ENCODE data around the gene SPRR2G. TPM values are rescaled to one million over a fixed set of nuclear protein-coding genes. Genes with fewer than 3 reads are reported as not detected.
"Not testable (repeated sequence)": the region's sequence is repeated elsewhere in the genome, so short reads cannot be mapped to it uniquely, and the experiment has no call there.

SPRR2G gene
- polyA plus RNA-seq, 1 donor (not counting 4 experiments of a cell fraction or from before 2014, with no cell fraction given): 6.2 TPM

- Histone ChIP-seq H3K4me2 (ENCODE audit: control insufficient read depth, extremely low read depth, insufficient read depth, low read depth, low read length) (no peak overlapping the region), H3K4me3 (ENCODE audit: control insufficient read depth in 2 of 3, extremely low read depth in 1 of 3, insufficient read depth in 2 of 3, low read depth in 1 of 3, low read length in 3 of 3) (no peak overlapping the region), H3K4me1 (ENCODE audit: control insufficient read depth, extremely low read depth, insufficient read depth, low read length) (peaks cover 35% of the 10 kb centered on the region), H2AFZ (ENCODE audit: control insufficient read depth, low read length) (peak overlapping the region; percentile 48), H4K20me1 (ENCODE audit: control insufficient read depth, extremely low read depth, insufficient read depth, low read length) (no peaks in the 10 kb centered on the region), H3K36me3 (ENCODE audit: control insufficient read depth in 2 of 2, extremely low read depth in 1 of 2, insufficient read depth in 2 of 2, low read length in 2 of 2) (no peaks in the 10 kb centered on the region), H3K9me1 (ENCODE audit: control insufficient read depth, extremely low read depth, insufficient read depth, low read length) (no peaks in the 10 kb centered on the region), H3K79me2 (ENCODE audit: control insufficient read depth, insufficient read depth, low read length) (no peaks in the 10 kb centered on the region), H3K27ac (ENCODE audit: control insufficient read depth, insufficient read depth, low read length) (peak overlapping the region; percentile 27), H3K9ac (ENCODE audit: control insufficient read depth, extremely low read depth, insufficient read depth, low read length) (no peak overlapping the region), H3K27me3 (ENCODE audit: control insufficient read depth, extremely low read depth, insufficient read depth, low read length) (no peaks in the 10 kb centered on the region), H3K9me3 (ENCODE audit: control insufficient read depth, low read depth, low read length) (no peaks in the 10 kb centered on the region)
- dilution Hi-C loops (cut with MboI; ENCODE audit: extremely low pct_ligation_motif_present, low sequenced_read_pairs): no loop called here
- TF ChIP-seq CTCF (optimal IDR thresholded peaks at IDR 0.05 in 1 of 3, IDR thresholded peaks at IDR 0.05 in 1 of 3, conservative IDR thresholded peaks at IDR 0.05 in 1 of 3; ENCODE audit: extremely low read depth in 1 of 3, insufficient read depth in 2 of 3, low read length in 3 of 3) (no peak), EZH2 (IDR thresholded peaks at IDR 0.05; ENCODE audit: low read length) (no peak)
- peak; percentile 87 for FAIRE-seq
- no peak for DNase-seq (ENCODE audit: low read depth, low spot score)
Measured at GRCh38 chr1:153127296-153127695, 23.4 kb downstream of the SPRR2G start.

GRCh38 chr1:153125536-153125935, 25.2 kb downstream of the SPRR2G start:
- FAIRE-seq: no peak
- H3K4me2 ChIP-seq (ENCODE audit: control insufficient read depth, extremely low read depth, insufficient read depth, low read depth, low read length): no peak overlapping the region
- TF ChIP-seq EZH2 (IDR thresholded peaks at IDR 0.05; ENCODE audit: low read length) (no peak), CTCF (optimal IDR thresholded peaks at IDR 0.05 in 1 of 3, IDR thresholded peaks at IDR 0.05 in 1 of 3, conservative IDR thresholded peaks at IDR 0.05 in 1 of 3; ENCODE audit: extremely low read depth in 1 of 3, insufficient read depth in 2 of 3, low read length in 3 of 3) (no peak)
- no peak for DNase-seq (ENCODE audit: low read depth, low spot score)
- H3K36me3 ChIP-seq (ENCODE audit: control insufficient read depth in 2 of 2, extremely low read depth in 1 of 2, insufficient read depth in 2 of 2, low read length in 2 of 2): no peaks in the 10 kb centered on the region
- no peak overlapping the region for H3K4me3 ChIP-seq (ENCODE audit: control insufficient read depth in 2 of 3, extremely low read depth in 1 of 3, insufficient read depth in 2 of 3, low read depth in 1 of 3, low read length in 3 of 3)
- H3K9me3 ChIP-seq (ENCODE audit: control insufficient read depth, low read depth, low read length): no peaks in the 10 kb centered on the region
- no peaks in the 10 kb centered on the region for H3K79me2 ChIP-seq (ENCODE audit: control insufficient read depth, insufficient read depth, low read length)
- H3K9ac ChIP-seq (ENCODE audit: control insufficient read depth, extremely low read depth, insufficient read depth, low read length): no peak overlapping the region
- H3K27ac ChIP-seq (ENCODE audit: control insufficient read depth, insufficient read depth, low read length): no peak overlapping the region
- H2AFZ ChIP-seq (ENCODE audit: control insufficient read depth, low read length): no peak overlapping the region
- peaks cover 27% of the 10 kb centered on the region for H3K4me1 ChIP-seq (ENCODE audit: control insufficient read depth, extremely low read depth, insufficient read depth, low read length)
- H3K27me3 ChIP-seq (ENCODE audit: control insufficient read depth, extremely low read depth, insufficient read depth, low read length): no peaks in the 10 kb centered on the region
- dilution Hi-C loops (cut with MboI; ENCODE audit: extremely low pct_ligation_motif_present, low sequenced_read_pairs): no loop called here
- no peaks in the 10 kb centered on the region for H3K9me1 ChIP-seq (ENCODE audit: control insufficient read depth, extremely low read depth, insufficient read depth, low read length)
- H4K20me1 ChIP-seq (ENCODE audit: control insufficient read depth, extremely low read depth, insufficient read depth, low read length): no peaks in the 10 kb centered on the region

GRCh38 chr1:153123793-153124192, 26.9 kb downstream of the SPRR2G start:
- Histone ChIP-seq H3K27ac (ENCODE audit: control insufficient read depth, insufficient read depth, low read length) (peak overlapping the region; percentile 98), H3K4me1 (ENCODE audit: control insufficient read depth, extremely low read depth, insufficient read depth, low read length) (peaks cover 27% of the 10 kb centered on the region)
- H3K9me1 ChIP-seq (ENCODE audit: control insufficient read depth, extremely low read depth, insufficient read depth, low read length); H3K4me2 ChIP-seq (ENCODE audit: control insufficient read depth, extremely low read depth, insufficient read depth, low read depth, low read length); H3K9me3 ChIP-seq (ENCODE audit: control insufficient read depth, low read depth, low read length); H3K4me3 ChIP-seq (ENCODE audit: control insufficient read depth in 2 of 3, extremely low read depth in 1 of 3, insufficient read depth in 2 of 3, low read depth in 1 of 3, low read length in 3 of 3); dilution Hi-C loops (cut with MboI; ENCODE audit: extremely low pct_ligation_motif_present, low sequenced_read_pairs); H4K20me1 ChIP-seq (ENCODE audit: control insufficient read depth, extremely low read depth, insufficient read depth, low read length); H3K79me2 ChIP-seq (ENCODE audit: control insufficient read depth, insufficient read depth, low read length); FAIRE-seq; H2AFZ ChIP-seq (ENCODE audit: control insufficient read depth, low read length); H3K36me3 ChIP-seq (ENCODE audit: control insufficient read depth in 2 of 2, extremely low read depth in 1 of 2, insufficient read depth in 2 of 2, low read length in 2 of 2); DNase-seq (ENCODE audit: low read depth, low spot score); H3K9ac ChIP-seq (ENCODE audit: control insufficient read depth, extremely low read depth, insufficient read depth, low read length); H3K27me3 ChIP-seq (ENCODE audit: control insufficient read depth, extremely low read depth, insufficient read depth, low read length): not testable (repeated sequence)

All from keratinocyte (primary cell).